Esophagus squamous epithelium (tissue), 4 donors: Measurements from ENCODE around the gene ZNF555.
A peak's percentile ranks its signal among the peaks of the same experiment; 100 is the strongest.

ENCODE experiments used
- POLR2A ChIP-seq, 4 donors: fragments of 450-650 bp; IDR thresholded peaks; one replicate each; pipeline ENCODE4 v1.6.1; 2017; ENCODE audit warnings: antibody characterized with exemption in 4 of 4, mild to moderate bottlenecking in 4 of 4, moderate library complexity in 3 of 4
- TF ChIP-seq, protein P1 (sequence below), 6 experiments: fragments of 450-650 bp in 4 of 6; fragments of 200-600 bp in 2 of 6; sonication (generic) in 2 of 6; IDR thresholded peaks; one replicate each; pipeline ENCODE4 v1.5.1; 2016 to 2019; ENCODE audit warnings: antibody characterized with exemption in 6 of 6, mild to moderate bottlenecking in 4 of 6, moderate library complexity in 4 of 6

DNA sequence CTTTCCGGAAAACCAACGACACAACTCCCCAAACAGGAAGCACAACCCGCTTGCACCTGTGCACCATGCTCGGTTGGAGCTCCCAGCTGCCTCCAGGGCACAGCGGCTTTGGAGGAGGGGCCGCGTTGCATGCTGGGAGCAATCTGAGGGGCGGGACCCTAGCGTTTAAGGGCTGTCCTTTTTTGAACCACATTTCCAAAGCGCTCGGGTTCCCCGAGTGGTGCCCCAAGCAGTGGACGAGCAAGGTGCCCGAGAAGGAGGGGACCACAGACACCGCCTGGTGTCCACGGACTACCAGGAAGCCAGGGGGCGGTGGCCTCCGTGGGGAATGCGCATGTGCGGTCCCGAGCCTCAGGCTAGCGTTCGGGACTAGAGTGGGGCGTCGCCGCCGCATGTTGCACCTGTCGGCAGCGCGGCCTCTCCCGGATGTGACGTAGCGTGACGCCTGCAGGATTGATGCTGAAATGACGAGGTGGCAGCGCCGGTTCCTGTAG lies 47.5 kb downstream of the ZNF555 start:
- TF ChIP-seq, protein P1, sequence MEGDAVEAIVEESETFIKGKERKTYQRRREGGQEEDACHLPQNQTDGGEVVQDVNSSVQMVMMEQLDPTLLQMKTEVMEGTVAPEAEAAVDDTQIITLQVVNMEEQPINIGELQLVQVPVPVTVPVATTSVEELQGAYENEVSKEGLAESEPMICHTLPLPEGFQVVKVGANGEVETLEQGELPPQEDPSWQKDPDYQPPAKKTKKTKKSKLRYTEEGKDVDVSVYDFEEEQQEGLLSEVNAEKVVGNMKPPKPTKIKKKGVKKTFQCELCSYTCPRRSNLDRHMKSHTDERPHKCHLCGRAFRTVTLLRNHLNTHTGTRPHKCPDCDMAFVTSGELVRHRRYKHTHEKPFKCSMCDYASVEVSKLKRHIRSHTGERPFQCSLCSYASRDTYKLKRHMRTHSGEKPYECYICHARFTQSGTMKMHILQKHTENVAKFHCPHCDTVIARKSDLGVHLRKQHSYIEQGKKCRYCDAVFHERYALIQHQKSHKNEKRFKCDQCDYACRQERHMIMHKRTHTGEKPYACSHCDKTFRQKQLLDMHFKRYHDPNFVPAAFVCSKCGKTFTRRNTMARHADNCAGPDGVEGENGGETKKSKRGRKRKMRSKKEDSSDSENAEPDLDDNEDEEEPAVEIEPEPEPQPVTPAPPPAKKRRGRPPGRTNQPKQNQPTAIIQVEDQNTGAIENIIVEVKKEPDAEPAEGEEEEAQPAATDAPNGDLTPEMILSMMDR (IDR thresholded peaks at IDR 0.05): peak in 1 of 6 experiments; percentile 28
- no peak for TF ChIP-seq POLR2A (IDR thresholded peaks at IDR 0.05)
